Mesothelial cell of epicardium (in vitro differentiated cells): ENCODE measurements around the gene GSE1. TPM values are rescaled to one million over a fixed set of nuclear protein-coding genes. Genes with fewer than 3 reads are reported as not detected.
A peak's percentile ranks its signal among the peaks of the same experiment; 100 is the strongest.

Experiments used
- DNase-seq, 2 experiments: peaks; one replicate each; pipeline ENCODE4 v3.0.0; 2021; ENCODE audit warnings: low spot score in 2 of 2; ENCODE audit not compliant: unreplicated experiment in 2 of 2
- H3K27ac Mint-ChIP-seq: 2 replicates; pipeline ENCODE4 v1.8.0; 2021; ENCODE audit warnings: mixed read lengths
- H3K27me3 Mint-ChIP-seq: 2 replicates; pipeline ENCODE4 v1.8.0; 2021; ENCODE audit warnings: low read depth, mixed read lengths
- H3K36me3 Mint-ChIP-seq: 2 replicates; pipeline ENCODE4 v1.8.0; 2021; ENCODE audit warnings: mixed read lengths
- H3K4me1 Mint-ChIP-seq: 2 replicates; pipeline ENCODE4 v1.8.0; 2021; ENCODE audit warnings: mixed read lengths
- H3K4me3 Mint-ChIP-seq: 2 replicates; pipeline ENCODE4 v1.8.0; 2021; ENCODE audit warnings: mild to moderate bottlenecking, moderate library complexity, mixed read lengths
- H3K9me3 Mint-ChIP-seq: 2 replicates; pipeline ENCODE4 v1.8.0; 2021; ENCODE audit warnings: mixed read lengths
- CTCF ChIP-seq: fragments of 200-600 bp; sonication (generic); IDR thresholded peaks from one replicate; pipeline ENCODE4 v1.5.0; 2021; ENCODE audit warnings: antibody characterized with exemption; ENCODE audit not compliant: unreplicated experiment
- total RNA-seq: library from RNA; stranded (reverse); gene quantifications from 3 replicates; pipeline ENCODE4 v1.2.1, GENCODE V29; 2021

GSE1 gene
- total RNA-seq, 1 donor from 2014 or later: 218 TPM

GRCh38 chr16:85624646-85625045, 11.5 kb downstream of the GSE1 start:
- TF ChIP-seq CTCF: no peak
- Mint-ChIP-seq H3K9me3 (peaks cover 2% of the 10 kb centered on the region), H3K4me3 (no peak overlapping the region), H3K4me1 (peaks cover 49% of the 10 kb centered on the region), H3K27me3 (no peaks in the 10 kb centered on the region), H3K27ac (no peak overlapping the region), H3K36me3 (peaks cover 15% of the 10 kb centered on the region)
- DNase-seq: no peak

GRCh38 chr16:85625053-85625452, 11.9 kb downstream of the GSE1 start:
- Mint-ChIP-seq H3K36me3 (peaks cover 18% of the 10 kb centered on the region), H3K27me3 (no peaks in the 10 kb centered on the region), H3K9me3 (peaks cover 4% of the 10 kb centered on the region), H3K27ac (no peak overlapping the region), H3K4me1 (peaks cover 49% of the 10 kb centered on the region), H3K4me3 (no peak overlapping the region)
- no peak for TF ChIP-seq CTCF
- DNase-seq: no peak

GRCh38 chr16:85625485-85626117, 12.5 kb downstream of the GSE1 start:
- TF ChIP-seq CTCF: no peak
- no peak for DNase-seq
- Mint-ChIP-seq H3K36me3 (peaks cover 18% of the 10 kb centered on the region), H3K27me3 (no peaks in the 10 kb centered on the region), H3K4me1 (peaks cover 46% of the 10 kb centered on the region), H3K9me3 (peaks cover 4% of the 10 kb centered on the region), H3K4me3 (no peak overlapping the region), H3K27ac (no peak overlapping the region)

- Mint-ChIP-seq H3K4me3 (peak overlapping the region; percentile 47), H3K36me3 (peaks cover 15% of the 10 kb centered on the region), H3K4me1 (peaks cover 39% of the 10 kb centered on the region), H3K27me3 (no peaks in the 10 kb centered on the region), H3K27ac (peak overlapping the region; percentile 89), H3K9me3 (peaks cover 4% of the 10 kb centered on the region)
- no peak for DNase-seq
- no peak for TF ChIP-seq CTCF
Observed at GRCh38 chr16:85626191-85626981, 13.3 kb downstream of the GSE1 start.

- Mint-ChIP-seq H3K9me3 (peaks cover 4% of the 10 kb centered on the region), H3K4me1 (peaks cover 34% of the 10 kb centered on the region), H3K27me3 (no peaks in the 10 kb centered on the region), H3K27ac (peak overlapping the region; percentile 9), H3K4me3 (no peak overlapping the region), H3K36me3 (peaks cover 15% of the 10 kb centered on the region)
- DNase-seq: no peak
- TF ChIP-seq CTCF: no peak
Observed at GRCh38 chr16:85627089-85627488, 14.0 kb downstream of the GSE1 start.
